ENCODE data around the gene ARNT2.

- no peak for TF ChIP-seq CTCF (IDR thresholded peaks at IDR 0.05; ENCODE audit: low read length)
- no peak for TF ChIP-seq EZH2 (optimal IDR thresholded peaks at IDR 0.05; ENCODE audit: low read depth, low read length)
- no peak for TF ChIP-seq EZH2phosphoT487 (IDR thresholded peaks at IDR 0.05; ENCODE audit: low read length)
Measured at GRCh38 chr15:80461356-80462095, 57.3 kb downstream of the ARNT2 start.
